Gastroesophageal sphincter (tissue), 4 donors: ENCODE results near the gene NPHP1. TPM values are rescaled to one million over a fixed set of nuclear protein-coding genes. Genes with fewer than 3 reads are reported as not detected.

Source experiments
- ATAC-seq: fragments of 150-250 bp; one replicate; pipeline ENCODE4 v1.9.1; 2016; ENCODE audit warnings: mild to moderate bottlenecking, moderate library complexity
- H3K27ac ChIP-seq, 4 donors: fragments of 200-600 bp; sonication (generic) in 3 of 4; 1 replicate in 3 of 4; 2 replicates in 1 of 4; pipeline ENCODE4 v1.5.1; 2016 to 2019
- H3K27me3 ChIP-seq: fragments of 200-600 bp; sonication (generic); one replicate; pipeline ENCODE4 v1.5.1; 2019
- H3K36me3 ChIP-seq, 2 donors: fragments of 200-600 bp; sonication (generic); one replicate each; pipeline ENCODE4 v1.5.1; 2019; ENCODE audit warnings: control low read depth in 1 of 2
- H3K4me1 ChIP-seq, 3 donors: fragments of 200-600 bp; sonication (generic); 1 replicate in 2 of 3; 2 replicates in 1 of 3; pipeline ENCODE4 v1.5.1; 2016 to 2019; ENCODE audit warnings: control low read depth in 2 of 3
- H3K4me3 ChIP-seq, 2 donors: fragments of 200-600 bp; sonication (generic); one replicate each; pipeline ENCODE4 v1.5.1; 2019; ENCODE audit warnings: mild to moderate bottlenecking in 1 of 2, moderate library complexity in 1 of 2
- H3K9me3 ChIP-seq, 3 donors: fragments of 200-600 bp; sonication (generic); one replicate each; pipeline ENCODE4 v1.5.1; 2017 to 2019; ENCODE audit warnings: control low read depth in 2 of 3
- CTCF ChIP-seq, 4 experiments: fragments of 200-600 bp in 2 of 4; fragments of 450-650 bp in 2 of 4; sonication (generic) in 1 of 4; IDR thresholded peaks; one replicate each; pipeline ENCODE4 v1.5.1; 2017 to 2019; ENCODE audit warnings: antibody characterized with exemption in 4 of 4, mild to moderate bottlenecking in 2 of 4, moderate library complexity in 2 of 4
- EP300 ChIP-seq: sonication (generic); formaldehyde crosslinking; IDR thresholded peaks from one replicate; pipeline ENCODE4 v1.6.1; 2017; ENCODE audit warnings: antibody characterized with exemption, mild to moderate bottlenecking
- POLR2A ChIP-seq, 2 donors: fragments of 450-650 bp; IDR thresholded peaks; one replicate each; pipeline ENCODE4 v1.6.1; 2017; ENCODE audit warnings: antibody characterized with exemption in 2 of 2, mild to moderate bottlenecking in 2 of 2, moderate library complexity in 1 of 2
- POLR2AphosphoS5 ChIP-seq: sonication (generic); formaldehyde crosslinking; IDR thresholded peaks from one replicate; pipeline ENCODE4 v1.6.1; 2017; ENCODE audit warnings: antibody characterized with exemption
- WGBS, 2 donors: methylation state at CpG; one replicate each; pipeline ENCODE4 v1.1.5; 2018; ENCODE audit warnings: low coverage in 1 of 2; 5-methylcytosine and 5-hydroxymethylcytosine counted together
- total RNA-seq, 4 donors: library from RNA; depleted of rRNA; stranded (reverse); fragments of >200 nt; gene quantifications; one replicate each; pipeline ENCODE4 v1.1.0, GENCODE V29; 2016

Gene NPHP1
- total RNA-seq, 4 donors from 2014 or later, result 8.2 to 19.5 (median 9.9) TPM

DNA sequence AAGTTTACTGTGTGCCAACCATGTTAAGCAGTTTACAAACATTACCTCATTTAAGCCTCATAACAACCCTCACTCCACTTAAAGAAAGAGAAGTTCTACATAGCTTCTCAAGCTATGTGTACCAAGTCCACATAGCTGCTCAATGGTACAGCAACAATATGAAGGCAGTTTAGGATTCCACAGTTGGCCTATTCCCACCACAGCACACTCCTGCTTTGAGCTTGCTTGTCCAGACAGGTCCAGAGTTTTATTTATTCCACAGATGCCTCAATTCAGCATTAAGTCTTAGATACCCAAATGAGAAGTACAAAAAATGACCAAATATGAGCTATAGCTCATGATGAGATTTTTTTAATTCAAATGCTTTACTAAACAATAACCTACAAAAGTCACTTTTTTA lies 24.8 kb downstream of the NPHP1 start:
- Histone ChIP-seq H3K9me3 (peaks cover 0 to 13% (median 0%) of the 10 kb centered on the region in 3 donors), H3K27me3 (no peaks in the 10 kb centered on the region), H3K4me1 (no peaks in the 10 kb centered on the region), H3K4me3 (no peak overlapping the region), H3K36me3 (peaks cover 0 to 30% of the 10 kb centered on the region in 2 donors), H3K27ac (no peak overlapping the region)
- ATAC-seq, result no peak
- TF ChIP-seq POLR2A (IDR thresholded peaks at IDR 0.05), result no peak
- no peak for TF ChIP-seq EP300
- no peak for TF ChIP-seq CTCF (IDR thresholded peaks at IDR 0.05)
- no peak for TF ChIP-seq POLR2AphosphoS5

DNA sequence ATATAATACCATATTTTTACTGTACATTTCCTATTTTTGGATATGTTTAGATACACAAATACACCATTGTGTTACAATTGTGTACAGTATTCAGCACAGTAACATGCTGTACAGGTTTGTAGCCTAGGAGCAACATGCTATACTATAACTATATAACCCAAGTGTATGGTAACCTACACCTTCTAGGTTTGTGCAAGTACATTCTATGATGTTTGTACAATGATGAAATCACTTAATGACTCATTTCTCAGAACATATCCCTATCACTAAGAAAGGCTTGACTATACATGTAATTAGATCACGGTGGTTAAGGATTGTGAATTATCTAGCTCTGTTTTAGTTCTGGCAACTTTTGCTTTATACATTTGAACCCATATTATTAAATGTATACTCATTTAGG lies 31.3 kb downstream of the NPHP1 start:
- no peak overlapping the region for H3K4me3 ChIP-seq
- 84 to 100% methylated on average over 1 of the region's 1 CpG for WGBS, 2 donors

DNA sequence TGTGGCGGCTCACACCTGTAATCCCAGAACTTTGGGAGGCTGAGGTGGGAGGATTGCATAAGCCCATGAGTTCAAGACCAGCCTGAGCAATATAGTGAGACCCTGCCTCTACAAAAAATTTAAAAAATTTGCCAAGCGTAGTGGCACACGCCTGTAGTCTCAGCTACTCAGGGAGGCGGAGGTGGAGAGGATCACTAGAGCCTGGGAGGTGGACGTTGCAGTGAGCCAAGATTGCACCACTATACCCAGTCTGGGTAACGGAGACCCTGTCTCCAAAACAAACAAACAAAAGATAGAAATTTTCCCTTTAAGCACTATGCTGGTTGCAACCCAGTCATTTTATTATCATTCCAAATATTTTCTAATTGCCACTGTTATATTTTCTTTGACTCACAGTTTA lies 32.3 kb downstream of the NPHP1 start:
- H3K9me3 ChIP-seq, result no peaks in the 10 kb centered on the region
- ATAC-seq, result no peak
- H3K27me3 ChIP-seq, result no peaks in the 10 kb centered on the region
- H3K36me3 ChIP-seq, result peaks cover 0 to 6% of the 10 kb centered on the region in 2 donors
- no peaks in the 10 kb centered on the region for H3K4me1 ChIP-seq
- TF ChIP-seq POLR2AphosphoS5 (no peak), EP300 (no peak), POLR2A (IDR thresholded peaks at IDR 0.05) (no peak), CTCF (IDR thresholded peaks at IDR 0.05) (no peak)
- no peak overlapping the region for H3K27ac ChIP-seq
- WGBS, 2 donors, result 98 to 100% methylated on average over 1 to 5 of the region's 6 CpGs
- H3K4me3 ChIP-seq, result no peak overlapping the region

More for the DNA sequence above, 31.3 kb downstream of the NPHP1 start:
- Histone ChIP-seq H3K9me3 (no peaks in the 10 kb centered on the region), H3K36me3 (peaks cover 0 to 15% of the 10 kb centered on the region in 2 donors), H3K27ac (no peak overlapping the region), H3K27me3 (no peaks in the 10 kb centered on the region), H3K4me1 (no peaks in the 10 kb centered on the region)
- ATAC-seq, result no peak
- no peak for TF ChIP-seq EP300
- no peak for TF ChIP-seq POLR2A (IDR thresholded peaks at IDR 0.05)
- no peak for TF ChIP-seq CTCF (IDR thresholded peaks at IDR 0.05)
- no peak for TF ChIP-seq POLR2AphosphoS5

GRCh38 chr2:110170102-110170501 lies 34.7 kb downstream of the NPHP1 start:
- Histone ChIP-seq H3K27ac (no peak overlapping the region), H3K36me3 (no peaks in the 10 kb centered on the region), H3K4me3 (no peak overlapping the region), H3K27me3 (no peaks in the 10 kb centered on the region), H3K9me3 (no peaks in the 10 kb centered on the region), H3K4me1 (no peaks in the 10 kb centered on the region)
- no peak for ATAC-seq
- TF ChIP-seq CTCF (IDR thresholded peaks at IDR 0.05) (no peak), POLR2A (IDR thresholded peaks at IDR 0.05) (no peak), POLR2AphosphoS5 (no peak)
- WGBS, 2 donors, result 83 to 84% methylated on average over 3 of the region's 3 CpGs

DNA sequence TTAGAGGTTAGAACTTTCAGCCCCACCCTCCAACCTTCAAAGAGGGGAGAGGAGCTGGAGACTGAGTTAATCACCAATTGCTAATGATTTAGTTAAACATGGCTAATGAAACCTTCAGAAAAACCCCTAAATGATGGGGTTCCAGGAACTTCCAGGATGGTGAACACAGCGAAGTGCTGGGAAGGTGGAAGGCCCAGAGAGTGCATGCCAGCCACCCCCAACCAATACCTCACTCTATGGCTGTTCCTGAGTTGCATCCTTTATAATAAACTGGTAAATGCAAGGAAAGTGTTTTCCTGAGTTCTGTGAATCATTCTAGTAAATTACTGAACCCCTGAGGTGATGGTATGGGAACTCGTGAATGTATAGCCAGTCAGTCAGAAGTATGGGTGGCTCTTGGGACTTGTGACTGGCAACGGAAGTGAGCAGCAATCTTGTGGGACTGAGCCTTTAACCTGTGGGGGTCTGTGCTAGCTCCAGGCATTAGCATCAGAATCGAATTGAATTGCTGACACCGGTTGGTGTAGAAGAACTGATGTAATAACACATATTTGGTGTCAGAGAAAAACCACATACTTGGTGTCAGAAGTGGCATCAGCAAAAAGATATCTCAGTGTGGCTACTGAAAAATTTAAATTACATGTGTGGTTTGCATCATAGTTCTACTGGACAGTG lies 37.4 kb downstream of the NPHP1 start:
- H3K9me3 ChIP-seq, result no peaks in the 10 kb centered on the region
- WGBS, 2 donors, result 71 to 73% methylated on average over 5 of the region's 5 CpGs
- no peaks in the 10 kb centered on the region for H3K4me1 ChIP-seq
- no peak overlapping the region for H3K27ac ChIP-seq
- no peak for ATAC-seq
- peaks cover 0 to 22% of the 10 kb centered on the region in 2 donors for H3K36me3 ChIP-seq
- TF ChIP-seq CTCF (IDR thresholded peaks at IDR 0.05) (no peak), POLR2AphosphoS5 (no peak), POLR2A (IDR thresholded peaks at IDR 0.05) (no peak), EP300 (no peak)
- no peak overlapping the region for H3K4me3 ChIP-seq
- H3K27me3 ChIP-seq, result no peaks in the 10 kb centered on the region
